Measurements from ENCODE around the gene SERINC5. TPM values are rescaled to one million over a fixed set of nuclear protein-coding genes. Genes with fewer than 3 reads are reported as not detected.

SERINC5 gene
- total RNA-seq, 2 experiments from 2014 or later, result 115 to 123 TPM

GRCh38 chr5:80216096-80216495 is 39.8 kb downstream of the SERINC5 start:
- Mint-ChIP-seq H3K4me1 (ENCODE audit: low read depth) (peaks cover 97% of the 10 kb centered on the region), H3K27me3 (no peaks in the 10 kb centered on the region), H3K36me3 (ENCODE audit: low read depth) (peaks cover 70% of the 10 kb centered on the region), H3K9me3 (peaks cover 2% of the 10 kb centered on the region), H3K27ac (peak overlapping the region; percentile 96), H3K4me3 (peak overlapping the region; percentile 64)
- H3K4me1 ChIP-seq (ENCODE audit: insufficient read depth, low read length), result peaks cover 85% of the 10 kb centered on the region
- H3K4me3 ChIP-seq (ENCODE audit: low read length), result no peak overlapping the region
- TF ChIP-seq CTCF (IDR thresholded peaks at IDR 0.05), result no peak
- CTCF ChIA-PET, result interaction anchor here (0.8 to 2.6 kb wide), 2 partner anchors 11 to 19 kb away, joined by 3 to 8 read pairs; no protein-coding TSS in a partner anchor
- H3K9me3 ChIP-seq (ENCODE audit: control insufficient read depth in 1 of 2, insufficient read depth in 1 of 2, low read length in 2 of 2), result no peaks in the 10 kb centered on the region
- intact Hi-C loops (cut with DNase I, micrococcal nuclease), result no loop called here
- peak in 1 of 14 experiments; percentile 29 for DNase-seq
- peak overlapping the region; percentile 1 to 8 for H3K27ac ChIP-seq (ENCODE audit: low read depth in 1 of 2, low read length in 2 of 2)
- peaks cover 12% of the 10 kb centered on the region for H3K36me3 ChIP-seq (ENCODE audit: insufficient read depth, low read length)
- H3K27me3 ChIP-seq (ENCODE audit: control insufficient read depth in 1 of 2, insufficient read depth in 2 of 2, low read length in 2 of 2), result no peaks in the 10 kb centered on the region
- no peak for ATAC-seq (ENCODE audit: poor library complexity)
- POLR2A ChIA-PET, result interaction anchor here (0.7 to 5.0 kb wide), 3 partner anchors 11 to 272 kb away, joined by 3 to 34 read pairs (median 3); partner anchors contain the start of gene FAM151B

GRCh38 chr5:80215523-80215922 is 40.3 kb downstream of the SERINC5 start:
- peak overlapping the region in 1 of 2 donors; percentile 1 for H3K27ac ChIP-seq (ENCODE audit: low read depth in 1 of 2, low read length in 2 of 2)
- DNase-seq, result no peak

GRCh38 chr5:80213466-80213865 is 42.4 kb downstream of the SERINC5 start:
- Histone ChIP-seq H3K27me3 (ENCODE audit: control insufficient read depth in 1 of 2, insufficient read depth in 2 of 2, low read length in 2 of 2) (no peaks in the 10 kb centered on the region), H3K27ac (ENCODE audit: low read depth in 1 of 2, low read length in 2 of 2) (no peak overlapping the region), H3K36me3 (ENCODE audit: insufficient read depth, low read length) (peaks cover 11% of the 10 kb centered on the region), H3K4me1 (ENCODE audit: insufficient read depth, low read length) (peaks cover 85% of the 10 kb centered on the region), H3K9me3 (ENCODE audit: control insufficient read depth in 1 of 2, insufficient read depth in 1 of 2, low read length in 2 of 2) (no peaks in the 10 kb centered on the region), H3K4me3 (ENCODE audit: low read length) (no peak overlapping the region)
- no peak for ATAC-seq (ENCODE audit: poor library complexity)
- Mint-ChIP-seq H3K4me1 (ENCODE audit: low read depth) (peaks cover 96% of the 10 kb centered on the region), H3K4me3 (peak overlapping the region; percentile 3), H3K36me3 (ENCODE audit: low read depth) (peaks cover 72% of the 10 kb centered on the region), H3K27me3 (no peaks in the 10 kb centered on the region), H3K27ac (peak overlapping the region; percentile 80), H3K9me3 (peaks cover 2% of the 10 kb centered on the region)
- DNase-seq, result no peak
- intact Hi-C loops (cut with DNase I, micrococcal nuclease), result loop anchor here in 1 of 2 experiments (5.0 kb wide), 1 partner anchor 39 kb away; no protein-coding TSS in a partner anchor
- TF ChIP-seq CTCF (IDR thresholded peaks at IDR 0.05), result no peak
- POLR2A ChIA-PET, result no interaction called here
- CTCF ChIA-PET, result interaction anchor here (1.1 kb wide), 1 partner anchor 122 kb away, joined by 3 read pairs; no protein-coding TSS in a partner anchor

More at GRCh38 chr5:80215523-80215922, 40.3 kb downstream of the SERINC5 start:
- H3K4me1 ChIP-seq (ENCODE audit: insufficient read depth, low read length), result peaks cover 85% of the 10 kb centered on the region
- H3K36me3 Mint-ChIP-seq (ENCODE audit: low read depth), result peaks cover 72% of the 10 kb centered on the region
- no peak overlapping the region for H3K4me3 ChIP-seq (ENCODE audit: low read length)
- ATAC-seq (ENCODE audit: poor library complexity), result no peak
- no peak for TF ChIP-seq CTCF (IDR thresholded peaks at IDR 0.05)
- peak overlapping the region; percentile 96 for H3K27ac Mint-ChIP-seq
- ChIA-PET POLR2A (interaction anchor here (0.7 to 5.0 kb wide), 4 partner anchors 10 to 272 kb away, joined by 3 to 34 read pairs (median 3); partner anchors contain the start of genes FAM151B and SERINC5), CTCF (interaction anchor here (2.6 kb wide), 1 partner anchor 10 kb away, joined by 8 read pairs; no protein-coding TSS in a partner anchor)
- no peaks in the 10 kb centered on the region for H3K27me3 ChIP-seq (ENCODE audit: control insufficient read depth in 1 of 2, insufficient read depth in 2 of 2, low read length in 2 of 2)
- H3K4me3 Mint-ChIP-seq, result peak overlapping the region; percentile 64
- H3K27me3 Mint-ChIP-seq, result no peaks in the 10 kb centered on the region
- H3K36me3 ChIP-seq (ENCODE audit: insufficient read depth, low read length), result peaks cover 11% of the 10 kb centered on the region
- H3K9me3 ChIP-seq (ENCODE audit: control insufficient read depth in 1 of 2, insufficient read depth in 1 of 2, low read length in 2 of 2), result no peaks in the 10 kb centered on the region
- peaks cover 97% of the 10 kb centered on the region for H3K4me1 Mint-ChIP-seq (ENCODE audit: low read depth)
- H3K9me3 Mint-ChIP-seq, result peaks cover 2% of the 10 kb centered on the region
- intact Hi-C loops (cut with DNase I, micrococcal nuclease), result no loop called here

Data from CD4-positive, alpha-beta T cell (primary cell).